Esophagus muscularis mucosa (tissue), 3 donors: ENCODE measurements around the gene BARX1.

ENCODE experiments used
- CTCF ChIP-seq, 3 experiments: fragments of 200-600 bp in 2 of 3; fragments of 450-650 bp in 1 of 3; sonication (generic) in 2 of 3; IDR thresholded peaks; one replicate each; pipeline ENCODE4 v1.5.1; 2017 to 2019; ENCODE audit warnings: antibody characterized with exemption in 3 of 3, mild to moderate bottlenecking in 2 of 3, moderate library complexity in 1 of 3
- POLR2A ChIP-seq: fragments of 450-650 bp; IDR thresholded peaks from one replicate; pipeline ENCODE4 v1.6.1; 2017; ENCODE audit warnings: antibody characterized with exemption, moderate library complexity, mild to moderate bottlenecking, low read depth

- TF ChIP-seq POLR2A, result no peak
- TF ChIP-seq CTCF (IDR thresholded peaks at IDR 0.05), result no peak
Observed at GRCh38 chr9:93910196-93910595, 45.0 kb downstream of the BARX1 start.
